HL-60 (cell line): ENCODE measurements around the gene PCBP4.
A peak's percentile ranks its signal among the peaks of the same experiment; 100 is the strongest.

Source experiments
- DNase-seq, 2 experiments: peaks; one replicate each; pipeline ENCODE4 v3.0.0-alpha.2; 2010 to 2020; ENCODE audit warnings: low read depth in 1 of 2, low spot score in 1 of 2
- H3K27ac ChIP-seq: fragments of 250-450 bp; sonication (Bioruptor Pico); replicated peaks from 2 replicates; pipeline ENCODE4 v1.5.1; 2020; ENCODE audit warnings: mild to moderate bottlenecking, moderate library complexity
- H3K27me3 ChIP-seq: fragments of 250-450 bp; sonication (Bioruptor Pico); 2 replicates; pipeline ENCODE4 v1.5.1; 2021; ENCODE audit warnings: mild to moderate bottlenecking, moderate library complexity; ENCODE audit not compliant: insufficient read depth, poor library complexity, severe bottlenecking
- H3K4me3 ChIP-seq: replicated peaks from 2 replicates; pipeline ENCODE4 v1.5.1; 2011; ENCODE audit warnings: mild to moderate bottlenecking, control low read depth, low read length; ENCODE audit not compliant: insufficient read depth
- CTCF ChIP-seq: IDR thresholded peaks from one replicate; pipeline ENCODE4 v1.5.1; 2011; ENCODE audit warnings: low read length, control low read depth, inconsistent platforms; ENCODE audit not compliant: insufficient read depth
- GABPA ChIP-seq: IDR thresholded peaks from 2 replicates; pipeline ENCODE4 v1.6.1; 2012; ENCODE audit warnings: low read depth
- POLR2AphosphoS5 ChIP-seq: IDR thresholded peaks from 2 replicates; pipeline ENCODE4 v1.6.1; 2012; ENCODE audit warnings: low read depth
- SPI1 ChIP-seq: IDR thresholded peaks from 2 replicates; pipeline ENCODE4 v1.6.1; 2012; ENCODE audit warnings: low read depth, mild to moderate bottlenecking, borderline replicate concordance
- TF ChIP-seq, protein P1 (sequence below): IDR thresholded peaks from 2 replicates; pipeline ENCODE4 v1.6.1; 2012; ENCODE audit warnings: low read depth; ENCODE audit not compliant: insufficient replicate concordance

The PCBP4 gene

DNA sequence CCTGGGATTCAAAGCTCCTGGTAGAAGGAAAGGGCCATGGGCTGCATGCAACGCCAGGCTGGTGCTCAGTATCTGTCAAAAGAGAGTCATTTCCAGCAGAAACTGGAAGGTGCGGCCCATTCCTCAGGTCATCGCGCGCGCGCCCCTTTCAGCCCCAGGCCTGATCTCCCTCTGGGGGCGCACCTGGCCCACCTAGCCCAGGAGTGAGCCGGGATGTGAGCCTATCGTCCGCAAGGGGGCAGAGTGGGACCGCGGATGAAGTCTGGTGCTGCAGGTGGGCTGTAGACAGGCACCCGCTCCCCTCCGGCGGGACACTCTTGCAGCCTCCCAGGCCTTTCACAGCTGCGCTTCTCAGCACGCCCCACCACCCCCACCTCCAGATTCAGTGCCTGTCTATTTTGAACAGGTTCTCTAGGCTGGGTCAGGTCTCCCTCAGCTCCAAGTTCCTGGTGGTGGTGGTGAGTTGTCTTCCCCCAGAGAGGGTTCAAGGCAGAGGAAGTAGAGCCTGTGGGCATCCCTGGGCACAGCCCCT, 34.3 kb upstream of the PCBP4 start:
- DNase-seq: peak; percentile 61 to 71
- H3K27me3 ChIP-seq: no peaks in the 10 kb centered on the region
- no peak overlapping the region for H3K4me3 ChIP-seq
- no peak overlapping the region for H3K27ac ChIP-seq
- TF ChIP-seq, protein P1, sequence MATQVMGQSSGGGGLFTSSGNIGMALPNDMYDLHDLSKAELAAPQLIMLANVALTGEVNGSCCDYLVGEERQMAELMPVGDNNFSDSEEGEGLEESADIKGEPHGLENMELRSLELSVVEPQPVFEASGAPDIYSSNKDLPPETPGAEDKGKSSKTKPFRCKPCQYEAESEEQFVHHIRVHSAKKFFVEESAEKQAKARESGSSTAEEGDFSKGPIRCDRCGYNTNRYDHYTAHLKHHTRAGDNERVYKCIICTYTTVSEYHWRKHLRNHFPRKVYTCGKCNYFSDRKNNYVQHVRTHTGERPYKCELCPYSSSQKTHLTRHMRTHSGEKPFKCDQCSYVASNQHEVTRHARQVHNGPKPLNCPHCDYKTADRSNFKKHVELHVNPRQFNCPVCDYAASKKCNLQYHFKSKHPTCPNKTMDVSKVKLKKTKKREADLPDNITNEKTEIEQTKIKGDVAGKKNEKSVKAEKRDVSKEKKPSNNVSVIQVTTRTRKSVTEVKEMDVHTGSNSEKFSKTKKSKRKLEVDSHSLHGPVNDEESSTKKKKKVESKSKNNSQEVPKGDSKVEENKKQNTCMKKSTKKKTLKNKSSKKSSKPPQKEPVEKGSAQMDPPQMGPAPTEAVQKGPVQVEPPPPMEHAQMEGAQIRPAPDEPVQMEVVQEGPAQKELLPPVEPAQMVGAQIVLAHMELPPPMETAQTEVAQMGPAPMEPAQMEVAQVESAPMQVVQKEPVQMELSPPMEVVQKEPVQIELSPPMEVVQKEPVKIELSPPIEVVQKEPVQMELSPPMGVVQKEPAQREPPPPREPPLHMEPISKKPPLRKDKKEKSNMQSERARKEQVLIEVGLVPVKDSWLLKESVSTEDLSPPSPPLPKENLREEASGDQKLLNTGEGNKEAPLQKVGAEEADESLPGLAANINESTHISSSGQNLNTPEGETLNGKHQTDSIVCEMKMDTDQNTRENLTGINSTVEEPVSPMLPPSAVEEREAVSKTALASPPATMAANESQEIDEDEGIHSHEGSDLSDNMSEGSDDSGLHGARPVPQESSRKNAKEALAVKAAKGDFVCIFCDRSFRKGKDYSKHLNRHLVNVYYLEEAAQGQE: no peak
- peak; percentile 64 for TF ChIP-seq CTCF

DNA sequence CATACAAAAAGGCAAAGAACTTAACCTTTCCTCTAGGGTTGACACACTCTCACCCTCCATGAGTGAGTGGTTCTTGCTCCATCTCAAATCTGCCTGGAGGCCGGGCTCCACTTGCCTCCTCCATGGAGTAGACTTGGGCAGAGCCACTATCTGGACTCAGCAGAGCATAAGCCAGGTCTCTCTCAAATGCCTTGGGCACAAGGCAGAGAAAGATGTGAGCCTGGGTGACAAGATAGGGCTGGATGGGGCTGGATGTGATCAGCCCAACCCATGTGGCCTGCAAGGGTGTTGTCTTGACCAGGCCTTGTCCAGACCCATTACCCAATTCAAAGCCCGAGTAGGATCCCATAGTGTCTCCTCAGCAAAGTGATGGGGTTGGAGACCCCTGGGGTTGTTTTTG, 32.6 kb upstream of the PCBP4 start:
- TF ChIP-seq, protein P1: no peak
- TF ChIP-seq GABPA (no peak), SPI1 (no peak), CTCF (no peak), POLR2AphosphoS5 (no peak)
- Histone ChIP-seq H3K27me3 (no peaks in the 10 kb centered on the region), H3K4me3 (no peak overlapping the region), H3K27ac (no peak overlapping the region)
- DNase-seq: no peak

DNA sequence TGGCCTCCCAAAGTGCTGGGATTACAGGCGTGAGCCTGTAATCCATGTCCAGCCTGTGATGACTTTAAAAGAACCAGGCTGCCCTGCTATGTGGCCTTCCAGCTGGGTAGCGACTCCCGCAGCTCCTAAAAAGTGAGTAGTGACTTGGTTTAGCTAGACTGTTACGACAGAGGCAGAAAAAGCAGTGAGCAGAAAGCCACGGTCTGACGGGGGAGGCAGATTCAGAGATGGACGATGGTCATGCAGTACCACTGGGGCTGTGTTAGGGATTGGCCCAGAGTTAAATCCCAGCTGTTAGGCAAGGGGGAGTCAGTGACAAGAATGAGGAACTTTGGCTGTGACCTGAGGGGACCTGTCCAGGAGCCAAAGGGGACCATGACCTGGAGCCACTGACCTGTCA, 31.5 kb upstream of the PCBP4 start:
- no peak overlapping the region for H3K27ac ChIP-seq
- no peaks in the 10 kb centered on the region for H3K27me3 ChIP-seq
- TF ChIP-seq SPI1 (no peak), CTCF (no peak), POLR2AphosphoS5 (no peak), GABPA (no peak)
- TF ChIP-seq, protein P1: no peak
- H3K4me3 ChIP-seq: no peak overlapping the region
- DNase-seq: peak in 1 of 2 experiments; percentile 17
